Measurements from ENCODE around the gene PPP2R3B. TPM values are rescaled to one million over a fixed set of nuclear protein-coding genes. Genes with fewer than 3 reads are reported as not detected.
"Not testable (repeated sequence)": the region's sequence is repeated elsewhere in the genome, so short reads cannot be mapped to it uniquely, and the experiment has no call there.

The PPP2R3B gene
- polyA plus RNA-seq, 4 donors = 16.6 to 37.3 (median 23.2) TPM

DNA sequence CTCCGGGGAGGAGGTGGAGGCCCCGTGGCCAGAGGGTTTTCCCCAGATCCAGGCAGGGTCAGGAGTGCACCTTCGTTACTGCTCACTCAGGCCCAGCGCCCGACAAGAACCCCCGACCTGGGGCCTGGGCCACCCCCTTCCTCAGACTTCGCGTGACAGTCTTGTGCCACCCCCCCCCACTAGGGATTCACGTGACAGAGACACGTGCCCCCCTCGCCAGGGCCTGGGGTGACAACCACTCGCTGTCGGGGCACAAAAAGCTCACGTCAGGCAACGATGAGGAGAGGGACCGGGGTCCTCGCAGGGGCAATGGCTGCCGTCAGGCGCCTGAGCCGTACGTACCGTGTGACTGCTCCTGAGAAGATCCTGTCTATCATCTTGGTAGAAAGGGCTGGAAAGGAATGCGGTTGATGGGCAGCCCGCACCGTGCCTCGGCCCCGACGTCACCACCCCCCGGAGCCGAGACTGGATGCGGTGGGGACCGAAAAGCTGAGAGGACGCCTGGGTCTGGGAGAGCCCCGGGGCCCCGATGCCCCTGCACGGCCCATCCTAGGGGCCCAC lies 45.1 kb downstream of the PPP2R3B start:
- no peak for DNase-seq (ENCODE audit: low read depth in 4 of 4, low spot score in 3 of 4)

DNA sequence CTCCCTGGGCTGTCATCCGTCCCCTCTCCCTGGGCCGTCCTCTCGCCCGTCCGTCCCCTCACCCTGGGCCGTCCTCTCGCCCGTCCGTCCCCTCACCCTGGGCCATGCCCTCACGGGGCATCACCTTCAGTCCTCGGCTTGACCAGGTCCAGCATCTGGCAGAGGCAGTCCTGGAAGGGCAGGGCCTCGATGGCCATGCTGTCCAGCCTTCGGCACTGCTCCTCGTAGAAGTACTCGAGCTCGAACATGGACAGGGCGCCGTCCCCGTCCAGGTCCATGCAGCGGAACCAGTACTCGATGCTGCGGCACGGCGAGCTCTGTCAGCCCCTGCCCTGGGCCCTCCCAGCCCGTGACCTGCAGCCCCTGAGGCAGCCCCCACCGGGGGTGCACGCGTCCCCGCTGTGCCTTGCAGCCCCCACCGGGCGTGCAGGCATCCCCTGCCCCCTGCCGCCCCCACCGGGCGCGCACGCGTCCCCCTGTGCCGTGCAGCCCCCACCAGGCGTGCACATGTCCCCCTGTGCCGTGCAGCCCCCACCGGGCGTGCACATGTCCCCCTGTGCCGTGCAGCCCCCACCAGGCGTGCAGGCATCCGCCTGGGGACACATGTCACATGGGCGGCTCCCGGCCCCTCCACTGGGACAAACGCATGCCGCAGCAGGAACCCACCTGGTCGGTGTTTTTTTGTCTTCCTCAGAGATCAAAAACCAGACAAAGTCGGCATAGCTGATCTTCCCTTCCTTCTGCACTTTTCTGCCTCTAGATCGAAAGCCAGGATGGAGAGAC lies 45.9 kb downstream of the PPP2R3B start:
- DNase-seq (ENCODE audit: low read depth in 4 of 4, low spot score in 3 of 4) = no peak

DNA sequence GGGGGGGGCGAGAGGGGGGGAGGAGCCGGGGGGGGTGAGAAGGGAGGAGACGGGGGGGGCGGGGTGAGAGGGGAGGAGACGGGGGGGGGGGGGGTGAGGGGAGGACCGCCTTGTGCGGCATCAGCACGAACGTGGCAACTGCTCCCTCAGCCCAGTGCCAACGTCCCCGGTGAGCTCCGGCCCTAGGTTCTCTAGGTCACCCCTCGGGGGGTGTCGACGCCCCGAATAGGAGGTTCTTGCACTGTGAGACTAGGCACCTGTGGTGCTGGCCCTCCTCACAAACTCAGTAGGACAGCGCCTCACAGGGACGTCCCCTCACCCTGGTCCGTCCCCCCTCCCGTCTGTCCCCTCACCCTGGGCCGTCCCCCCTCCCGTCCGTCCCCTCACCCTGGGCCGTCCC lies 46.6 kb downstream of the PPP2R3B start:
- DNase-seq (ENCODE audit: low read depth in 4 of 4, low spot score in 3 of 4) = no peak

DNA sequence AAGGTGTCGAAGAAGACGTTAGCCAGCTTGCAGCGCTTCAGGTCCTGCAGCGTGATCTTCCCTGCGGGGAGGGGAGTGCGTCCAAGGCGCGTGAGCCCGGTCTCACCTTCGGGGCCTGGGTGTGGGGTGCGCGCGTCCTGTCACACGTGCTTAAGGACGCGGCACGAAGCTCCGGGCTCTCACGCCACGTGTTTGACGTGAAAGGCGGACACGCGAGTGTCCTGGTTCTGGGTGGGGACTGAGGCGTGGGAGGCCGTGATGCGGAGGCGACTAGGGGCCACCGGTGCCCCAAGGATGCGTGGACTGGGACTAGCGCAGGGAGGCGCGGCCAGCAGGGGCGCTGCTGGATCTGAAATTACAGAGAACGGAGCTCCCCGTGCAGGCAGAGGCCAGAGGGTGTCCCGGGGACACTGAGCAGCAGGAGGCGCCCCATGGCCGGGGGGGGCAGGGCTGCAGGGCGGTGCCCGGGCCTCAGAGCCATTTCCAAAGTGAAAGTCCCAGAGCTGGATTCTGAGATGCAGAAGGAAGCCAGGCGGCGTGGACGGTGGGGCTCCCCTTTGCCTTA lies 47.8 kb downstream of the PPP2R3B start:
- DNase-seq (ENCODE audit: low read depth in 4 of 4, low spot score in 3 of 4) = no peak

DNA sequence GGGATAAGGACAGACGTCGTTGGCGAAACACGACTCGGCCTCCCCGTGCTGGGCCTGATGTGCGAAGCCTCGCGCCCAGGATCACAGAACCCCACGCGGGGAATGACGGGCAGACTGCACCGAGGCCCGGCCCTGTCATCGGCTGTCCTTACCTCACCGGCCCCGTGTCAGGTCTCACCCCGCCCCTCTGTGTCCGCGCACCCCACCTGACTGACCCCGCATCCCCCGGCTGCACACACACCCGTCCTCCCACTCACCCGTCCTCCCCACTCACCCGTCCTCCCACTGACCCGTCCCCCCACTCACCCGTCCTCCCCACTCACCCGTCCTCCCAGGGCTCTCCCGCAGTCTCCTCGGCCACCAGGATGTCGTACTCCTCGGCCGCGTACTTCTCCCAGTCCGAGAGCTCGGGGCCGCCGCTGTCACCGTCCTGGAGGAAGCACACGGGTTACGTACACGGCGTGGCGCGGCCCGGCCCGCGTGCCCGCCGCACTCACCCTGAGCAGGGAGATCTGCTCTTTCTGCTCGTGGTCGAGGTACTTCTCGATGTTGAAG lies 48.3 kb downstream of the PPP2R3B start:
- DNase-seq (ENCODE audit: low read depth in 4 of 4, low spot score in 3 of 4) = no peak

DNA sequence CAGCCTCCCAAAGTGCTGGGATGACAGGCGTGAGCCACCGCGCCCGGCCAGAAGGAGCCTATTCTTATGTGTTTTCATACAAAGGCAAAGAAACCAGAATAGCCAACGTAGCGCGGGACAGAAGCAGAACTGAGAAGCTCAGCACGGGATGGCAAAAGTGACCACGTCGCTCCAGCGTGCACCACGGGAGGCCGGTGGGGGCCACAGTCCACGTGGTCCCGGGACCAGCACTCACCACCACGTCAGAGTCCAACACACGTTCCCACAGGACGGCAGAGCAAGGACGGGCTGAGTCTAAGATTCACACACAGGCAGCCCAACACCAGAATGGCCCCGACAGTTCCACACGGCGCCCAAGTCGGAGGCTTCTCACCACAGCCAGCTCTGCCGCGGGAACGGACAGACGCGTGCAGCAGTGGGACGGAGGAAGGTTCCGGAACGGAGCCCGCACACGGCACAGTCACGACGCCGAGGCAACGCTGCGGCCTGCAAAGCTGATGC lies 49.3 kb downstream of the PPP2R3B start:
- no peak for DNase-seq (ENCODE audit: low read depth in 4 of 4, low spot score in 3 of 4)

DNA sequence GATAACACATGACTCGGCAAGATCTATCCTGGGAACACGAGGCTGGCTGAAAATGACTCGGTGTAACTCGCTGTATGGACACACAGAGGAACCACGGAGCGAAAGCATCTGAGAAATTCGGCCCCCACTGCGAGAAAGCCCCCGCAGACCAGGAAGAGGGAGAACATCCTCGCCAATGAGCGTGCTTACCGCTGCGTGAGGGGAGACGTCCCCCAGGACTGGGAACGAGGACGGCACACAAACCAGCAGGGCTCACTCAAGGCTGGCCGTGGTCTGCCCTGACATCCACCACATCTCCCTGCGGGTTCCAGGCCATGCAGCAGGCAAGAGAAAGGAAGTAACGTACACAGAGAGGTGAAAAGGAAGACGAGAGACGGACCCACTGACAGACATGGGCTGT lies 50.5 kb downstream of the PPP2R3B start:
- DNase-seq (ENCODE audit: low read depth in 4 of 4, low spot score in 3 of 4) = no peak

DNA sequence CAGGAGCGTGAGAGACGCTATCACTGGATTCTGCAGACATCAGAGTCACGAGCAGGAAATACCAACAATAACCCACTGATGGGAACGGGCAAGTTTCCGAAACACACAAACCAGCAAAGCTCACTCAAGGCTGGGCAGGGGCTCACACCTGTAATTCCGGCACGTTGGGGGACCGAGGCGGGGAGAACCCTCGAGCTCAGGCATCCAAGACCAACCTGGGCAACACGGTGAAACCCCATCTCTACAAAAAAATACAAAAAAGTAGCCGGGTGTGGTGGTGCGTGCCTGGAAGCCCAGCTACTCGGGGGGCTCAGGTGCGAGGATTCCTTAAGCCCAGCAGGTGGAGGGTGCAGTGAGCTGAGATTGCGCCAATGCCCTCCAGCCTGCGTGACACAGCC lies 51.0 kb downstream of the PPP2R3B start:
- no peak for DNase-seq (ENCODE audit: low read depth in 4 of 4, low spot score in 3 of 4)

DNA sequence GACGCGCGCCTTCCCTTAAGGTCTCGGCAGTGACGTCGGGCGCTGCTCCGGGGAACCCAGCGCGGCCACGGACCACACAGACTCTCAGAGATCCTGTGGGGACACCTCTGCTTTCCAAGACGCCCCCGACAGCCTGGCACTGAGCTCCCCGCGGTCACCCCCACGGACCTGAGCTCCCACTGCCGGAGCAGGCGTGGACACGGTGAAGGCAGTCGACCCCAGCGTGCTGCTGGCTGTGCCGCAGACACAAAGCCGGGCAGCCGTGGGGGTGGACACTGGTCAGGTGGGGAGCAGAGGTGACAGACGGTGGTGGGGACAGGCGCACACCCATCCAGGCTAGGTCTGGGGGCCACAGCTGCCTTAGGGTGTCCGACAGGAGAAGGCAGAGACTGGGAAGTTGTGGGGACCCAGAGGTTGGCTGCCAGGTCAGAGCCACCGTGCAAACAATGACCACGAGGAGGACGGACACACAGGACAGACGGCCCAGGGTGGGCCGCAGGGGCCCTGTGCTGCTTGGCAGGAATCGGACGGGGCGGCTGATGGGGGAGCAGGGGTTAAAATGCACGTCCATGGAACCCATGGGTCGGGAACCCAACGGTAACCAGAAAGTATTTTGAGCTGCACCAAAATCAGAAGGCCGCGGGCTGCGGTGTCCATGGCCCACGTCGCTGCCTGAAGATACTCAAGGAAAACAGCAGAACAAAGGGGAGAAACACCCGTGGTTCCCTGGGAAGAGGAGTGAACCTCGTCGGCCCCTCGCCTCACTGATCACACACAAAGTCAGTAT lies 51.5 kb downstream of the PPP2R3B start:
- no peak for DNase-seq (ENCODE audit: low read depth in 4 of 4, low spot score in 3 of 4)

DNA sequence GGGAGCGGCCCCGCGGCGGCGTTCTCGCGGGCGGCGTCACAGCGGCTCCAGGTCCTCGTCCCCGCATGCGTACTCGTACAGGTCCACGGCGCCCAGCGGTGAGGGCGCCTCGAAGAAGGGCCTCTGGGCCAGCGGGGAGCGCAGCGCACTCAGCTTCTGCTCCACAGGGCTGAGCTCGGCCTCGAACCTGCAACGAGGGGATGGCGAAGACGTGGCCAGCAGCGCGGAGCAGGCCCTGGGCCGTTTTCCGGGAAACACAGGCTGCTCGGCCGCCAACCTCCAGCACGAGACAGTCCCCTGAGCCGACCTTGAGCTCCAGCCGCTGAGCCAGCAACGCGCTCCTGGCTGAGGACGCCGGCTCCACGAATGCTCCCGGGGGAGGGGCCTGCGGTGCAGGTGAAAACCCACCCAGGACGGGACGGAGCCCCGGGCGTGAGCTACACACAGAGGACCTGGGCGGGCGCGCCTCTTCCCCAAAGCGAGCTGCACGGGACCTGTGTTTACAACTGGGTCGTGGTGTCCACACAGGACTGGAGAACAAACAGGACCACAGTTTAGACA lies 52.3 kb downstream of the PPP2R3B start:
- no peak for DNase-seq (ENCODE audit: low read depth in 4 of 4, low spot score in 3 of 4)

DNA sequence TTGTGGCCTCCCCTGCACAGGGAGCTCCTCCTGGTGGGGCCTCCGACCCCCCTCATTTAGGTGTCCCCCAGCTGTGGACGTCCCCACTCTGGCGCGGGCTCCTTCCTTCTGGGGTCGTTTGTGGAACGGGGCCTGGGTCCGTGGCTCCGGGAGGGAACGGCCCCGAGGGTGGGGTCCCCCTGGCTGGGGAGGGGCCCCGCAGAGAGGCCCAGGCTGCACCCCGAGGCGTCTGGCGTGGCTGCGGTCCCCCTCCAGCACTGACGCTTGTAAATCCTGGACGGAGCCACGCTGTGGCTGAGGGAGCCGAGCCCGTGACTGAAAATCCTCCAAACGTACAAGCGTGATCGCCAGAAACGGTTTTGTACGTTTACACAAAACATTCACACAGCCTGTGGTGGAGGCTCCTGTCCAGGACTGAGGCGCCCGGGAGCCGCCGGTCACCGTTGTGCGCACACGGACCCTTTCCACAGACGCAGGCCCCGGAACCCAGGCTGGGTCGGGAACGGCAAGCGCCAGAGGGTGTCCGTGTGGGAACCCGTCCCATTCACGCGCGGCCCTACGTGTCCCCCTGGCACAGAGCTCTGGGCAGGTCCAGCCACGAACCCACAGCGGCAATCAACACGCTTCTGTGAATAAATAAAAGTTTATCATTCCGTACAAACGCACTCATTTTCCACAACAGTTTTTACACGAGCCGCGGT lies 52.9 kb downstream of the PPP2R3B start:
- DNase-seq (ENCODE audit: low read depth in 4 of 4, low spot score in 3 of 4) = no peak

DNA sequence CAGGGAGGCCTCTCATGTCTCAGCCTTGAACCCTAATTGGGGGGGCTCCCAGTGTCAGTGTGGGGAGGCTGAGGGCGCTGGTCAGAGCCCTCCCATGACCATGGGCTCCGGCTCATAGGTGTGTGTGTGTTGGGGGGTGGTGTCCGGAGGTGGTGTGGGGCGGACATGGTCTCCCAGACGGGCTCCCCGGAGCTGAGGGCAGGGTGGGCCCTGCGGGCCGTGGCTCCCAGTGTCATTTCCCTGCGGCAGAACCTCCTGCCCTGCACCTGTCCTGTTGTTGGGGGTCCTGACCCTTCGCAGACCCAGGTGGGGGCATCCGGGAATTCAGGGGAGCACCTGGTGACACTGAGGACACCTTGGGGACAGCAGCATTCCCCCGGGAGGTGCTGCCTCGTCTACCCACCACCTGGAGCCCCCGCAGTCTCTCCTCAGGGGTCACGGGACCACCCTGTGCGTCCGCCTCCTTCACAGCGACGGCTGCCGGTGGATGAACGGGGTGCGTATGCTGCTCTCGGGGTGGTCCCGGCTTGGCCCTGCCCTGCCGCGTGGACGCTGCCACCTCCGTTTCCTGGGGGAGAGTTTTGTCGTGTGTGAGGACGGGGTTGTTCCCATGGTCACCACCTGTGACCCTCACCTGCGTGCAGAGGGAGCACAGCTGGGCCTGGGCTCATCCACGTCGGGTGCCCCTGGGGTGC lies 53.6 kb downstream of the PPP2R3B start:
- DNase-seq (ENCODE audit: low read depth in 4 of 4, low spot score in 3 of 4) = no peak

DNA sequence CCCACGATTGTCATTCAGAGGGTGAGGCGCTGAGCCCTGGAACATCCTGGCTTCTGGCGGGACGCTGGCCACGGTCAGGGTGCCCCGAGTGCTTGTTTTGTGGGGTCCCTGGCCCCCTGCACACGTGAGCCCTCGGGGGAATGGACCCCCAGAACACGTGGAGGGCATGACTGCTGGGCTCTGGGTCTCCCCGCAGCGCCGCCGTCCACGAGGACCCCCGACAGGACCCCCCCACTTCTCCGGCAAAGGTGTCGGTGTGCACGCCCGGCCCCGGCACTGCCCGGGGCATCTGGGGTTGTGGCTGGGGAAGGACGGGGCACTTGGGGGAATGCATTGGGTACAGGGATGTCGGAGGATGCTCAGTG lies 54.2 kb downstream of the PPP2R3B start:
- no peak for DNase-seq (ENCODE audit: low read depth in 4 of 4, low spot score in 3 of 4)

DNA sequence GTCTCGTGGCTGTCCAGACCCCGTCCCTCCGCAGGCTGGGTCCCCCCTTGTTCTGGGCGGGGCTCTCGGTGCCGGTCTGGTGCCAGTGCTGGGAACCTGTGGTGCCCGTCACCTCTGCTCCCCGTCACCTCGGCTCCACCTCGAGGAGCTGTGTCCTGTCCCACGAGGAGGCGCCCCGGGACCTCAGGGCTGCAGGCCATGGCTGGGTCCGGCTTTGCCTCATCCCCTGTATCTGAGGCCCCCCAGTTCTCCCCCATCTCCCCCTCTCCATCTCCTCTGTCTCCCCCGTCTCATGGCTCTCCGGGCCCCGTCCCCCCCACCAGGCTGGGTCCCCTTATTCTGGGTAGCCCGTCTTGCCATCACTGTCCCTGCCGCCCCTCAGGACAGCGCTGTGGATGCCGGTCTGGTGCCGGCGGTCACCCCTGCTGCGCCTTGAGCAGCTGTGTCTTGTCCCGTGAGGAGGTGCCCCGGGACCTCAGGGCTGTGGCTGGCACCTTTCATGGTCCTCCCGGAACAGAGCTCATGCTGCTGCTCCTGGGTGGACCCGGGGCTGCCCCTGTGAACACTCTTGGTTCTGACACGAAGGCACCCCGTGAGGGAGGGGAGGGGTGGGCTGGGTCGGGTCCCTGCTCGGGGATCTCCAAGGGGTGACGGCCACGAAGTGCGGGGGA lies 54.7 kb downstream of the PPP2R3B start:
- DNase-seq (ENCODE audit: low read depth in 4 of 4, low spot score in 3 of 4) = no peak

DNA sequence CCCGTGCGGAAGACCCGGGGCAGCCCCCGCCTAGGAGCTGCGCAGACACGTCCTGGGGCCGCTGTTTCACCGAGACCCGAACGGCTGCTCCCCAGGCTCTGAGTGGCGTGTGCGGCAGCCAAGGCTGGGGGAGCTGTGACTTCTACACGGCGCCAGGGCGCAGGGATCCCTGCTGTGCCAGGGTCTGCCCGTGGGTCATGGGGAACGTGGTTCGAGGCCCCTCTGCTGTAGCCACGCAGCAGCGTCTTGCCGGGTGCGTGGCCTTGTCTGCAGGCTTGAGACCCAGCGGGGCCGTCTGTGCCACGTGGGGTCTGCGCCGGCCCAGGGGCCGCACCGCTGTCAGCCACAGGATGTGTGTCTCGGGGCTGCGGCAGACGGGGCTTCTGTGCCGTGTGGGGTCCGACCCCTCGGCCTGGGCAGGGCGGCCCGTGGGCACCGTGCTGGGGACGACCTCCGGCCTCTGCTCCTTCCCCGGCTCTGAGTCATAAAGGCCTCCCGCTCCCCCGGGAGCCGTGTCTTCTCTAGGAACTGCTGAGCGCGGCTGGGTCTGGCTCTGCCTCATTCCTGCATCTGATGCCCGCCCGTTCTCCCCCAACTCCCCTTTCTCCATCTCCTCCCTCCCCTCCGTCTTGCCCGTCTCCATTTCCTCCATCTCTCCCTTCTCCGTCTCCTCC lies 55.4 kb downstream of the PPP2R3B start:
- DNase-seq (ENCODE audit: low read depth in 4 of 4, low spot score in 3 of 4) = no peak

DNA sequence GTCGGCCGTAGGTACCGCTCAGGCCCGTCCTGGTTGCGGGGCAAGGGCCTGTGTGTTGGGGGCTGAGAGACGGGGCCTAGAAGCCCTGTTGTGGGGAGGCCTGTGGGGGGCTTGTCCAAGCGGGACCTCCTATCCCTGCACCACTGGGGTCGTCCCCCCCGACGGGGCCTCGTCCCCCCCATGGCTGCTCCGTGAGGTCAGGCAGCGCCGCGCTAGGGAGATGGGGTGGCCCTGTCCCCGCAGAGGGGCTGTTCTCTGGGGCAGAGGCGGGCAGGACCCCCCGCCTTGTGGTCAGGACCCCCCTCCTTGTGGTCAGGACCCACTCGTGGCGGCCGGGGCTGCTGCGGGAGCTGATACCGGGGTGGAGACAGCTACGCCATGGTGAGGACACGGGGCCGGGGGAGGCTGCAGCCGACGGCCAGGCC lies 56.0 kb downstream of the PPP2R3B start:
- DNase-seq (ENCODE audit: low read depth in 4 of 4, low spot score in 3 of 4) = no peak

DNA sequence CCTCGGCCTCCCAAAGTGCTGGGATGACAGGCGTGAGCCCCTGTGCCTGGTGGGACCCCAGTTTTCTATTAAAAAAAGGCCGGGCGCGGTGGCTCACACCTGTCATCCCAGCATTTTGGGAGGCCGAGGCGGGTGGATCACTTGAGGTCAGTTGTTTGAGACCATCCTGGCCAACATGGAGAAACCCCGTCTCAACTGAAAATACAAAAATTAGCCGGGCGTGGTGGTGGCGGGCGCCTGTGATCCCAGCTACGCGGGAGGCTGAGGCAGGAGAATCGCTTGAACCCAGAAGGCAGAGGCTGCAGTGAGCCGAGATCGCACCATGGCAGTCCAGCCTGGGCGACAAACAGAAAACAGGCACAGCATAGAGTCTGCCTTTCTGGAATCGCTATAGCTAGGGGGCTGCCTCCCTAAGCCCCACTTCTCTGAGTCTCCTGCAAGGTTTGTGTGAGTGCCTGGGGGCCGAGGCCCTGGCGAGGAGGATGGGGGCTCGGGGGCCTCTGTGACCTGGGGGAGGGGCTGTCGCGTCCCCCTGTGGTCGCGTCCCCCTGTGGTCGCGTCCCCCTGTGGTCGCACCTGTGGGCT lies 56.5 kb downstream of the PPP2R3B start:
- not testable (repeated sequence) for DNase-seq (ENCODE audit: low read depth in 4 of 4, low spot score in 3 of 4)

DNA sequence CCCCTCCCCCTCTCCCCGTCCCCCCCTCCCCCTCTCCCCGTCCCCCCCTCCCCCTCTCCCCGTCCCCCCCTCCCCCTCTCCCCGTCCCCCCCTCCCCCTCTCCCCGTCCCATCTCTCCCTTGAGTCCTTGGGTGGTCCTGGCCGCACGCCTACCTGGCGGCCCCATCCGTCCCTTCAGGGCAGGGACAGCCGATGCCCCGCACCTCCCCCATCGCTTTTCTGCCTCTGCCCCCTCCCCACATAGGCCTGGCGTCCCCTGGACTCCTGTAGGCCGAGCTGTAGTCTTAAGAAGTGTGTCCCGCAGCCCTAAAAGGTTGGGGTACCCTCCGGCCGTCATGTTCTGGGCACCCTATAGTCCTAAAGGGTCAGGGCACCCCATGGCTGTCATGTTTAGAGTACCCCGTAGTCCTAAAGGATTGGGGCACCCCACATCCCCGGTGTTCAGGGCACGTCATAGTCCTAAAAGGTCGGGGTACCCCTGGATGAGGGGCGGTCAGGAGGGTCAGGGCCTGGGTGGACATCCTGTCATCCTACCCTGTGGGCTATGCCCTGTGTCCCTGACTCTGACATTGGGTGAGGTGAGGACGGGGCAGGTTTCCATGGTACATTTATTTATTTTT lies 57.3 kb downstream of the PPP2R3B start:
- no peak for DNase-seq (ENCODE audit: low read depth in 4 of 4, low spot score in 3 of 4)

All from left renal pelvis (tissue), 4 donors.